ENCODE measurements around the gene WEE2. TPM values are rescaled to one million over a fixed set of nuclear protein-coding genes. Genes with fewer than 3 reads are reported as not detected.

Gene WEE2
- total RNA-seq, 2 experiments from 2014 or later: 0.08 to 0.14 TPM

GRCh38 chr7:141715018-141715417 lies 6.9 kb downstream of the WEE2 start:
- H3K4me3 ChIP-seq (ENCODE audit: low read length): no peak overlapping the region
- no peak overlapping the region for H3K4me3 Mint-ChIP-seq
- DNase-seq: no peak
- H3K36me3 ChIP-seq (ENCODE audit: insufficient read depth, low read length): no peaks in the 10 kb centered on the region
- POLR2A ChIA-PET: no interaction called here
- H3K27ac ChIP-seq (ENCODE audit: low read depth in 1 of 2, low read length in 2 of 2): no peak overlapping the region
- no peaks in the 10 kb centered on the region for H3K9me3 ChIP-seq (ENCODE audit: control insufficient read depth in 1 of 2, insufficient read depth in 1 of 2, low read length in 2 of 2)
- no peaks in the 10 kb centered on the region for H3K4me1 ChIP-seq (ENCODE audit: insufficient read depth, low read length)
- H3K9me3 Mint-ChIP-seq: no peaks in the 10 kb centered on the region
- no peak for TF ChIP-seq CTCF (IDR thresholded peaks at IDR 0.05)
- H3K36me3 Mint-ChIP-seq (ENCODE audit: low read depth): peaks cover 7% of the 10 kb centered on the region
- intact Hi-C loops (cut with DNase I, micrococcal nuclease): no loop called here
- H3K27me3 ChIP-seq (ENCODE audit: control insufficient read depth in 1 of 2, insufficient read depth in 2 of 2, low read length in 2 of 2): no peaks in the 10 kb centered on the region
- no peak for ATAC-seq (ENCODE audit: poor library complexity)
- CTCF ChIA-PET: interaction anchor here (1.4 kb wide), 1 partner anchor 23 kb away, joined by 3 read pairs; the partner anchor contains the start of gene SSBP1
- H3K27ac Mint-ChIP-seq: no peak overlapping the region
- H3K27me3 Mint-ChIP-seq: no peaks in the 10 kb centered on the region
- H3K4me1 Mint-ChIP-seq (ENCODE audit: low read depth): no peaks in the 10 kb centered on the region

GRCh38 chr7:141715794-141716689 lies 7.9 kb downstream of the WEE2 start:
- Histone ChIP-seq H3K27ac (ENCODE audit: low read depth in 1 of 2, low read length in 2 of 2) (no peak overlapping the region), H3K4me1 (ENCODE audit: insufficient read depth, low read length) (no peaks in the 10 kb centered on the region), H3K9me3 (ENCODE audit: control insufficient read depth in 1 of 2, insufficient read depth in 1 of 2, low read length in 2 of 2) (no peaks in the 10 kb centered on the region), H3K27me3 (ENCODE audit: control insufficient read depth in 1 of 2, insufficient read depth in 2 of 2, low read length in 2 of 2) (no peaks in the 10 kb centered on the region), H3K36me3 (ENCODE audit: insufficient read depth, low read length) (no peaks in the 10 kb centered on the region), H3K4me3 (ENCODE audit: low read length) (no peak overlapping the region)
- intact Hi-C loops (cut with DNase I, micrococcal nuclease): no loop called here
- ATAC-seq (ENCODE audit: poor library complexity): no peak
- Mint-ChIP-seq H3K27me3 (no peaks in the 10 kb centered on the region), H3K4me3 (no peak overlapping the region), H3K9me3 (no peaks in the 10 kb centered on the region), H3K27ac (no peak overlapping the region), H3K36me3 (ENCODE audit: low read depth) (peaks cover 7% of the 10 kb centered on the region), H3K4me1 (ENCODE audit: low read depth) (no peaks in the 10 kb centered on the region)
- no peak for DNase-seq
- CTCF ChIA-PET: interaction anchor here (0.6 to 1.4 kb wide), 2 partner anchors 22 to 67 kb away, joined by 3 read pairs; partner anchors contain the start of gene SSBP1
- TF ChIP-seq CTCF (IDR thresholded peaks at IDR 0.05): no peak
- POLR2A ChIA-PET: no interaction called here

- Mint-ChIP-seq H3K27me3 (no peaks in the 10 kb centered on the region), H3K4me1 (ENCODE audit: low read depth) (no peaks in the 10 kb centered on the region), H3K4me3 (no peak overlapping the region), H3K27ac (no peak overlapping the region), H3K9me3 (no peaks in the 10 kb centered on the region), H3K36me3 (ENCODE audit: low read depth) (peaks cover 7% of the 10 kb centered on the region)
- no peak overlapping the region for H3K4me3 ChIP-seq (ENCODE audit: low read length)
- ChIA-PET CTCF (interaction anchor here (1.5 kb wide), 1 partner anchor 20 kb away, joined by 5 read pairs; the partner anchor contains the start of gene SSBP1), POLR2A (interaction anchor here (0.7 kb wide), 1 partner anchor 15 kb away, joined by 3 read pairs; the partner anchor contains the start of gene DENND11)
- ATAC-seq (ENCODE audit: poor library complexity): no peak
- no peaks in the 10 kb centered on the region for H3K36me3 ChIP-seq (ENCODE audit: insufficient read depth, low read length)
- TF ChIP-seq CTCF (IDR thresholded peaks at IDR 0.05): no peak
- no peaks in the 10 kb centered on the region for H3K4me1 ChIP-seq (ENCODE audit: insufficient read depth, low read length)
- intact Hi-C loops (cut with DNase I, micrococcal nuclease): no loop called here
- no peak overlapping the region for H3K27ac ChIP-seq (ENCODE audit: low read depth in 1 of 2, low read length in 2 of 2)
- DNase-seq: no peak
- H3K27me3 ChIP-seq (ENCODE audit: control insufficient read depth in 1 of 2, insufficient read depth in 2 of 2, low read length in 2 of 2): no peaks in the 10 kb centered on the region
- H3K9me3 ChIP-seq (ENCODE audit: control insufficient read depth in 1 of 2, insufficient read depth in 1 of 2, low read length in 2 of 2): no peaks in the 10 kb centered on the region
Measured at GRCh38 chr7:141717450-141717849, 9.3 kb downstream of the WEE2 start.
